22Rv1 (cell line): Measurements from ENCODE around the gene CCNT1.
A peak's percentile ranks its signal among the peaks of the same experiment; 100 is the strongest.

ENCODE experiments used
- H3K27ac ChIP-seq: fragments of 450-650 bp; 2 replicates; pipeline ENCODE4 v1.5.1; 2017
- CTCF ChIP-seq: fragments of 450-650 bp; IDR thresholded peaks from 2 replicates; pipeline ENCODE4 v1.5.1; 2017; ENCODE audit warnings: mild to moderate bottlenecking
- ZFX ChIP-seq: fragments of 450-650 bp; IDR thresholded peaks from 2 replicates; pipeline ENCODE4 v1.6.1; 2017; ENCODE audit warnings: antibody characterized with exemption, borderline replicate concordance

Gene CCNT1

GRCh38 chr12:48681710-48682532 lies 34.6 kb downstream of the CCNT1 start, which contains the start of gene KANSL2:
Gene KANSL2, minus strand, starts transcription at chr12:48682238. Its CDS starts 606 bp downstream, at chr12:48681632.
- H3K27ac ChIP-seq = peak within 1 kb of the TSS; percentile 85
- TF ChIP-seq CTCF (no peak), ZFX (0 out of 2 replicates have a peak, but pooled peaks have one; percentile 55)

- H3K27ac ChIP-seq = peak overlapping the region; percentile 85
- TF ChIP-seq CTCF = no peak
- no peak for TF ChIP-seq ZFX
These were observed 35.2 kb downstream of the CCNT1 start for GRCh38 chr12:48681399-48681709.

- H3K27ac ChIP-seq = peak overlapping the region; percentile 85
- no peak for TF ChIP-seq CTCF
These were observed 35.6 kb downstream of the CCNT1 start for GRCh38 chr12:48680861-48681260.

- TF ChIP-seq CTCF (no peak), ZFX (no peak)
- no peak overlapping the region for H3K27ac ChIP-seq
These were observed 37.8 kb downstream of the CCNT1 start for GRCh38 chr12:48678551-48679185.

- TF ChIP-seq ZFX (no peak), CTCF (no peak)
- no peak overlapping the region for H3K27ac ChIP-seq
These were observed 45.2 kb downstream of the CCNT1 start for GRCh38 chr12:48671231-48671856.

GRCh38 chr12:48668996-48669395 lies 47.5 kb downstream of the CCNT1 start:
- H3K27ac ChIP-seq = no peak overlapping the region
- TF ChIP-seq CTCF (no peak), ZFX (no peak)

GRCh38 chr12:48659863-48660262 lies 56.6 kb downstream of the CCNT1 start:
- TF ChIP-seq ZFX = no peak
- no peak for TF ChIP-seq CTCF
- no peak overlapping the region for H3K27ac ChIP-seq
